IPS-18a (cell line): ENCODE measurements around the gene LMOD3.

Experiments
- H3K27ac ChIP-seq: one replicate; pipeline ENCODE4 v1.5.1; 2013; ENCODE audit warnings: low read length
- H3K27me3 ChIP-seq: one replicate; pipeline ENCODE4 v1.6.1; 2013; ENCODE audit warnings: mild to moderate bottlenecking, low read length; ENCODE audit not compliant: control insufficient read depth, insufficient read depth
- H3K36me3 ChIP-seq: one replicate; pipeline ENCODE4 v1.6.1; 2013; ENCODE audit warnings: low read depth, low read length; ENCODE audit not compliant: control insufficient read depth
- H3K4me1 ChIP-seq: one replicate; pipeline ENCODE4 v1.6.1; 2013; ENCODE audit warnings: low read depth, low read length; ENCODE audit not compliant: control insufficient read depth
- H3K4me3 ChIP-seq: one replicate; pipeline ENCODE4 v1.5.1; 2013; ENCODE audit warnings: low read length
- H3K9ac ChIP-seq: one replicate; pipeline ENCODE4 v1.6.1; 2013; ENCODE audit warnings: mild to moderate bottlenecking, low read length, moderate library complexity
- H3K9me3 ChIP-seq: one replicate; pipeline ENCODE4 v1.6.1; 2013; ENCODE audit warnings: low read depth, low read length; ENCODE audit not compliant: control insufficient read depth

LMOD3 gene

DNA sequence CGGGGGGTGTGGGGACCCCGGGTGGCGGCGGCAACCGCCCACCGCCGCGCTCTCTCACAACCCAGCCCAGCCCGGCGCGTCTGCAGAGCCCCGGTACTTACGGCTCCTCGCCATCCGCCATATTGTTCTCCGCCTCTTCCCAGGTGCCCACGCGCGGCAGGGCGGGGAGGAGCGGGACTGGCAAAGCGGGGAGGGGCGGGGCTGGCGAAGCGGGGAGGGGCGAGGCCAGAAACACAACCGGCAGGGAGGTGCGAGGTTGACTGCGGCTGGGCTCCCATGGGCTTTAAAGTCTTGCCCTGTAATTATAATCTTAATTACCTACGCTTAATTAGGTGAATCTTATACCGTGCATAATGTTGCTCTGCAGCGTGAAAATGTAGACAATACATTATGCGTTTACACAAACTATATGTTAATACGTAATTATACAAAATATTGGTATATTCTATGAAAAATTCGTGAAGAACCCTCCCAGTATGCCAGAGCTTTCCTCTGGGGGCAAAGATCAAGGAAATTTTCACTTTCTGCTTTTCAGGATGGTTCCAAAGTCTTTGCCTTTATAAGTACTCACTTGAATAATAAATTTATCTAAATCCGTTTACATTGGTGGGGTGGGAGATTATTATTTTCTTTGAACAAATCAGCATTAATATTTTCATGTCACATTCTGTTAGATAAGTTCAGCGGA lies 42.0 kb downstream of the LMOD3 start, which contains the start of gene UBA3:
UBA3 (minus strand) TSS at position 133 of the 688 bp plus-strand sequence; CDS start at position 121, 12 bp downstream.
- peak within 1 kb of the TSS; percentile 85 for H3K4me3 ChIP-seq
- H3K4me1 ChIP-seq, result peaks cover 8% of the 10 kb centered on the region
- H3K27me3 ChIP-seq, result no peaks in the 10 kb centered on the region
- H3K9me3 ChIP-seq, result no peaks in the 10 kb centered on the region
- H3K27ac ChIP-seq, result peak within 1 kb of the TSS; percentile 15
- H3K9ac ChIP-seq, result peak within 1 kb of the TSS; percentile 69
- H3K36me3 ChIP-seq, result no peaks in the 10 kb centered on the region

DNA sequence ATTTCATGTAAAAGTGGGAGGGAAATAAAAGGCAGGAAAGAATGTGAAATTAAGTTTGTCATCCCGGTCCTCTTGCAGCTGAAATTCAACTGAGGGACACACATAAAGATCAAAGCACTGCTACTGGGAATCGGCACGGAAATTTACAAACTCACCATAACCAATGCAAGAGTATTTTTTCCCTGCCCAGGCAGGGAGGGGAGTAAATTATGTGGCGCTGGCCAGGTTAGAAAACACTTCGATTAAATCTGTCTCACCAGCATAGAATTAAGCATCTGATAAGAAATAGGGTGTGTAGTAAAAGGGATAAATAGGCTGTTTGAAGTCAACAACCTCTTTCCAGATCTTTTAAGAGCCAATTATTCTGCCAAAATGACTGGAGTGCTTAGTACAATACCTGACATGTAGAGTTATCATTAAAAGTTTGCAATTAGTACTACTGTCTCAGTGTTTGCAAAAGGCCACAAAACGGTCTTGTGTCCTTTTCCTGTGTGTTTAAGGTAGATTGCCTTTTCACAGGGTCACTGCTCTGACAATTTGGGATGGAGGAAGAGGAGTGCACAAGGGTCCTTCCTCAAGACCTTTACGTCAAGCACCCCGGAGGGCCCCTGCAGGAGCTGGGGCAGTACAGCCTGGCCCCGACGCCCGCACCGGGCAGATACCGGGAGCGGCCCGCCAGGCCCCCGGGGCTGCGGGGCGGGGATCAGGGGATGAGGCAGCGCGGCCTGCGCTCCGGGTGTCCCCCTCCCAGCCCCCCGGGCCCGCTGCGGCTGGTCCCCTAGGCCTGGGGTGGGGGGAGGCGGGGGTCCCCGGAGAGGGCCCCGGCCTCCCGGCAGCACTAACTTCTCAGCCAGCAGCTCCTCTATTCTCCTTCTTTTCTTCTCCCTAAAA lies 42.9 kb downstream of the LMOD3 start:
- no peaks in the 10 kb centered on the region for H3K9me3 ChIP-seq
- peaks cover 8% of the 10 kb centered on the region for H3K4me1 ChIP-seq
- no peaks in the 10 kb centered on the region for H3K36me3 ChIP-seq
- peak overlapping the region; percentile 85 for H3K4me3 ChIP-seq
- H3K27ac ChIP-seq, result peak overlapping the region; percentile 15
- H3K9ac ChIP-seq, result peak overlapping the region; percentile 69
- H3K27me3 ChIP-seq, result no peaks in the 10 kb centered on the region

DNA sequence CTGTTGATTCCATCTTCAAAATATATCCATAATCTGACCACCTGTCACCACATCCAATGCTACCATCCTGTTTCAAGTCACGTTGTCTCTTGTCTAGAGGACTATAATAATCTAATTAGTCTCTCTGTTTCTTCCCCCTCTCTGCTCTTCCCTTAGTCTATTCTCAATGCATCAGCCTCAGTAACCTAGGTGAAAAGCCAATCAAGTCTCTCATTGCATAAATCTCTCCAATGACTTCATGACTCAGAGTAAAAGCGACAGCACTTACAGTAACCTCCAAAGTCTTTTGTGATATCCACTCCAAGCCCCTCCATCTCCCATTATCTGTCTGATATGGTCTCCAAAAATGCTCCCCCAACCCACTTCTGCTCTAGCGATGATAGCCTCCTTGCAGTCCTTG lies 49.5 kb downstream of the LMOD3 start:
- Histone ChIP-seq H3K4me1 (no peaks in the 10 kb centered on the region), H3K36me3 (peaks cover 21% of the 10 kb centered on the region), H3K27me3 (no peaks in the 10 kb centered on the region), H3K9me3 (no peaks in the 10 kb centered on the region), H3K4me3 (no peak overlapping the region), H3K9ac (no peak overlapping the region), H3K27ac (no peak overlapping the region)

DNA sequence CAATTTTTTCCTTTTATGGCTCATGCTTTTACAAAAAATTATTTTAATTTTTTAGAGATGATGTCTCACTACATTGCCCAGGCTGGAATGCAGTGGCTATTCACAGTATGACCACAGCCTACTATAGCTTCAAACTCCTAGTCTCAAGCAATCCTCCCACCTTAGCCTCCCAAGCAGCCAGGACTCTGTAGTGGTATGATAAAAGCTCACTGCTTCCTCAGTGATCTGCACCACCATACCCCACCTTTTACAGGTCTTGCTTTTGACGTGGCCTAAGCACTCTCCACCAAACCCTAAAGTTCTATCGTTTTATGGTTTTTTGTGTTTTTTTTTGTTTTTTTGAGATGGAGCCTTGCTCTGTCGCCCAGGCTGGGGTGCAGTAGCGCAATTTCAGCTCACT lies 56.3 kb downstream of the LMOD3 start:
- Histone ChIP-seq H3K9ac (no peak overlapping the region), H3K4me3 (no peak overlapping the region), H3K27me3 (no peaks in the 10 kb centered on the region), H3K4me1 (no peaks in the 10 kb centered on the region), H3K36me3 (peaks cover 29% of the 10 kb centered on the region), H3K27ac (no peak overlapping the region), H3K9me3 (no peaks in the 10 kb centered on the region)

DNA sequence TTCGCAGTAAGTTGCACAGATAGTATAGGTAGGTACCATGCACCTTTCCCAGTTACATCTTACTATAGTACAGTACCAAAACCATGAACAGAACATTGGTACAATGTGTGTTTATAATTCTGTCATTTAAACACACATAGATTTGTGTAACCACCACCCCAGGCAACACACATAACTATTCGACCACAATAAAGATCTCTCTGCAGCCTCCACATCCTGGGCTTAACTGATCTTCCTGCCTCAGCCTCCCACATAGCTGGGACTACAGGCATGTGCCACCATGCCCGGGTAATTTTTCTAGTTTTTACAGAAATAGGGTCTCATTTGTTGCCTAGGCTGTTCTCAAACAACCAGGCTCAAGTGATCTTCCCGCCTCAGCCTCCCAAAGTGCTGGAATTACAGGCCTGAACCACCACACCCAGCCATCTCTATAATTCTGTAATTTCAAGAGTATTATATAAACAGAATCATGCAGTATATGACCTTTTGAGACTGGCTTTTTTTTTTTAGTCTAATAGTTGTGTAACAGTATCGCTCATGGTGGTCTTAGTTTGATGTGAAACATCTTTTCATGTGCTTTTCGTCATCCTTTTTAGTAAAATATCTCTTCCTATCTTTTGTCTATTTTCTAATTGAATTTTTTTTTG lies 57.0 kb downstream of the LMOD3 start:
- no peaks in the 10 kb centered on the region for H3K4me1 ChIP-seq
- no peak overlapping the region for H3K27ac ChIP-seq
- H3K27me3 ChIP-seq, result no peaks in the 10 kb centered on the region
- no peaks in the 10 kb centered on the region for H3K9me3 ChIP-seq
- no peak overlapping the region for H3K9ac ChIP-seq
- H3K4me3 ChIP-seq, result no peak overlapping the region
- peaks cover 29% of the 10 kb centered on the region for H3K36me3 ChIP-seq

GRCh38 chr3:69063636-69064035 lies 58.8 kb downstream of the LMOD3 start:
- H3K4me1 ChIP-seq, result no peaks in the 10 kb centered on the region
- no peak overlapping the region for H3K4me3 ChIP-seq
- no peaks in the 10 kb centered on the region for H3K9me3 ChIP-seq
- no peak overlapping the region for H3K27ac ChIP-seq
- H3K36me3 ChIP-seq, result peaks cover 39% of the 10 kb centered on the region
- H3K9ac ChIP-seq, result no peak overlapping the region
- H3K27me3 ChIP-seq, result no peaks in the 10 kb centered on the region

GRCh38 chr3:69059688-69060087 lies 62.7 kb downstream of the LMOD3 start:
- H3K36me3 ChIP-seq, result peaks cover 61% of the 10 kb centered on the region
- no peak overlapping the region for H3K4me3 ChIP-seq
- no peak overlapping the region for H3K9ac ChIP-seq
- no peak overlapping the region for H3K27ac ChIP-seq
- H3K9me3 ChIP-seq, result no peaks in the 10 kb centered on the region
- H3K4me1 ChIP-seq, result no peaks in the 10 kb centered on the region
- no peaks in the 10 kb centered on the region for H3K27me3 ChIP-seq

DNA sequence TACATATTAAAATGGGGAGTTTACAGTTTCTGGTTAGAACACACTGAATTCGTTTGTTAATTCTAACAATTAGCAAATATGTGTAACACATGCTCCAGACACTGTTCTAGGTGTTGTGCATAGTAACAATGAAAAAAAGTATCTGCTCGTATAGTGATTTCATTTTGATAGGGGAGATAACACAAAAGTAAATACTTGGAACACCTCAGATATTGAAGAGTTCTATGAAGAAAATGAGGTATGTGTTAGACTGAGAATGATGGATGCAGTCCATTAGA lies 63.5 kb downstream of the LMOD3 start:
- H3K9me3 ChIP-seq, result no peaks in the 10 kb centered on the region
- no peaks in the 10 kb centered on the region for H3K27me3 ChIP-seq
- peaks cover 63% of the 10 kb centered on the region for H3K36me3 ChIP-seq
- no peak overlapping the region for H3K27ac ChIP-seq
- no peak overlapping the region for H3K9ac ChIP-seq
- H3K4me3 ChIP-seq, result no peak overlapping the region
- no peaks in the 10 kb centered on the region for H3K4me1 ChIP-seq

GRCh38 chr3:69058180-69058946 lies 64.0 kb downstream of the LMOD3 start:
- no peaks in the 10 kb centered on the region for H3K27me3 ChIP-seq
- H3K9ac ChIP-seq, result no peak overlapping the region
- H3K4me1 ChIP-seq, result no peaks in the 10 kb centered on the region
- no peak overlapping the region for H3K27ac ChIP-seq
- no peak overlapping the region for H3K4me3 ChIP-seq
- peaks cover 63% of the 10 kb centered on the region for H3K36me3 ChIP-seq
- no peaks in the 10 kb centered on the region for H3K9me3 ChIP-seq
